Activated CD4-positive, alpha-beta T cell treated with anti-CD3 and anti-CD28 coated beads for 48 hours (primary cell): ENCODE results near the gene GRIPAP1.

ENCODE experiments used
- DNase-seq: peaks from one replicate; pipeline ENCODE4 v3.0.0-alpha.2; 2020

GRIPAP1 gene

GRCh38 chrX:48958635-48959094 lies 43.4 kb downstream of the GRIPAP1 start:
- peak; percentile 34 for DNase-seq

DNA sequence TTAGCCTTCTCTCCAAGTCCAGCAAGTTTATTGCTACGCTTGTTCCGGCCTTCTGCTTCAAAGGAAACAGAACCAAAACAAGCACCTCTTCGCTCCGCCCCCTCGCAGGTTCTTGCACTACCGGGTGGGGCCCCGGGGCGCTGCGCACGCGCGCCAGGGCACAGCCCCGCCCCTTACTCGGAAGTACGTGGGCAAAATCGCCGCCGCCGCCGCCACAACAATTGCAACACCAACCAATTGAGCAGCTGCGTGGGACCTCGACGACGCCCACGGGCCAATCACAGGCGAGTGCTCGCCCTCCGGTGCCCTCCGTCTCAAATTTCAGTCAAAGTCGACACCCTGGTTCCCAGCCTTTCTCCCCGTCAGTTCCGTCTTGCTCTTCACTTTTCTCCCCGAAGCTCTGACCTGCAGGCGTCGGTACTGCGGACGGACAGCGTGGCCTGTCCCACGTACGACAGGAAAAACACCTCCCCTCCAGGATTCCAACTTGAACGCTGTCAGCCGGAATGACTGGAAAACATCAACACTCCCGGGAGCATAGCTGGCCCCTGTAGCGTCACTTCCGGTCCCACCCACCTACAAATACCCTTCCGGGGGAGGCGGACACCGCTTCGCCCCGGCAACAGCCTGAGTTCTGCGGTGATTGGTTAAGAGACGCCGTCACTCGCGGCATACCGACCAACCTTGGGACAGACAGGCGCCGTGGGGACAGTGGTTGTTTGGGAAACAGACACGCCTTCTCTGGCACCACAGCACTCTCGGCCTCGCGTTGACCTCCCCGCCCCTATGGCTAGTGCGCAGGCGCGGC lies 44.0 kb downstream of the GRIPAP1 start:
- peak; percentile 93 for DNase-seq

DNA sequence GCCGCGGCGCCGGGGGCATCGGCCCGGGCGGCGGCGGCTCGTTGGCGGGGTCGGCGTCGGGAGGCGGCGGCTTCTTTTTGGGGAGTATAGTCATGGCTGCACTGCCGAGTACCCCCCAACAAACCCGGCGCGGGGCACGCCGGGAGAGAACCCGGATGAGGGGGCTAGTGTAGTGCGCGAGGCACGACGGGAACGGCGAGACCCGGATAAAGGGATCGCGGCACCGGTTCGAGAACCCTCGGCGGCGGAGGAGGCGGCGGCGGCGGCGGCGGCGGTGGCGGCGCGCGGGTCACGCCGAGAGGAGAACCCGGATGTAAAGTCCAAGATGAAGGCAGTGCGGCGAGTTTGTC lies 44.6 kb downstream of the GRIPAP1 start, which contains the start of gene OTUD5:
TSS of gene OTUD5 (minus strand) at position 131 of the 350 bp plus-strand sequence. CDS start at position 94, 37 bp downstream.
- peak; percentile 81 for DNase-seq

DNA sequence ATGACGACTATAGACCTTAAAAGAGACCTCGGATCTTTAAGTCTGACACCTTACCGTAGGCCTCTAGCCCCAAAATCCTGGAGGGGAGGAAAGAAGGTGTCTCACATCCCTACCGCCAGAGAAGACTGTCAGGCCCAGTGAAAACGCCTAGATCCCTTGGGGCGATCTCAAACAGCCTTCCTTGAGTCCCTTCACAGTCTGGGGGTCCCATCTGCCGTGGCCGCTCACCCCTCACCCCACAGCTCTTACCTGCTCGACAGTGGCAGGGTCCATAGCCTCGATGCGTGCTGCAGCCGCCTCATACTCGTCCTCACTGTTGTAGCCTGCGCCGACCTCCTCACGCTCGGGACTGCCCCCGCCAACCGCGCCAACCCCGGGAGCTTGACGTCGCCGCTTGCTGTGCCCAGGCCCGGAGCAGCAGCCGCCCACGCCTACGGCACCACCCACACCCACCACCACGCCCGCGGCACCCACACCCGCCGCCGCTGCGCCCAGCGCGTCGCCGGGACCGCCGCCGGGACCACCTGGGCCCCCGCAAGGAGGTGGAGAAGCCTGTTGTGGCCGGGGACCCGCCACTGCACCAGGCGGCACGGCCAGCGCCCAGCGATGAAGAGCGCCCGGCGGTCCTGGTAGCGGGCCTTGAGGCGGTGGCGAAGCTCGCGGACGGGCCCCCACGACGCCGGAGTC lies 45.2 kb downstream of the GRIPAP1 start:
- peak; percentile 63 for DNase-seq

DNA sequence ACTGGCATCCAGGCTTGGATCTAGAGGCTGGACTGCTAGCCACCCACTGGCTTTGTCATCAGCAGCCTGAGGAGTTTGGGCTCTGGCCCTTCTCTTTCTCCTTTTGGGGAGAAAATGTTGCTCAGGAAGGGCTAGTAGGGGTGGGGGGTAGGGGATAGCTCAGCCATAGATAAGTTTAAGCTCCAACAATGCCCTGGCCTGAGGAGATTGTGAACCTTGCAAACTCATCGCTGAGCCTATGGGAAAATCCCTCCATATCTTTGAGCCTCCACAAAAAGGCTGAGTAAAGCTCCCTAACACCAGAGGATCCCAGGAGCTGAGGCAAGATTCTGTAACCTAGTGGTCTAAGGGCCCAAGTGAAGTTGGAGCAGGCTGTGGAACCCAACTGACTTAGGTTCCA lies 53.5 kb downstream of the GRIPAP1 start:
- no peak for DNase-seq

GRCh38 chrX:48945517-48946348 lies 56.3 kb downstream of the GRIPAP1 start:
- peak; percentile 54 for DNase-seq

GRCh38 chrX:48942895-48943294 lies 59.2 kb downstream of the GRIPAP1 start:
- DNase-seq, result no peak

DNA sequence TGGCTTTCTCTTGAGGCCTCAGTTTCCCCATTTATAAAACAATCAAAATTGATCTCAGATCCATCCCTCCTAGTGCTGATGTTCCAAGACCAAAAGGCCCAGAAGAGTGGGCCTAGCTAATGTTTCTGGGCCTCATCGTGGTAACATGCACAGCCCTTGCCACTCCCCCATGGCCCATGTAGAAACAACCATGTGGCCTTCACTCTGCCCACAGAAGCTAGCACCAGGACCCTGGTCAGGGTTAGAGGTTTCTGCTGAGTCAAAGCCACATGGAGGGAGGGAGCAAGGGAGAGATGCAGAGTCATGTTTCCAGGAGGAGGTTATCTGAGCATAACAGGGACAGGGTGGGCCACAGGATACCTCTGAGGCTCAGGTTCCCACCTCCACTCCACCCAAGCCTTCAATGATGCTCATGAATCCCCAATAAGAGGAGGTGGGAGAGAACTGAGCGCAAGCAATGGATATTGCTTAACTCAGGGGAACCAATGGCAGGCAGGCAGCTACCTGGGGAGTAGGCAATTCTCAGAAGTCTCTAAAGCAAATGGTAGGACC lies 61.6 kb downstream of the GRIPAP1 start:
- no peak for DNase-seq

DNA sequence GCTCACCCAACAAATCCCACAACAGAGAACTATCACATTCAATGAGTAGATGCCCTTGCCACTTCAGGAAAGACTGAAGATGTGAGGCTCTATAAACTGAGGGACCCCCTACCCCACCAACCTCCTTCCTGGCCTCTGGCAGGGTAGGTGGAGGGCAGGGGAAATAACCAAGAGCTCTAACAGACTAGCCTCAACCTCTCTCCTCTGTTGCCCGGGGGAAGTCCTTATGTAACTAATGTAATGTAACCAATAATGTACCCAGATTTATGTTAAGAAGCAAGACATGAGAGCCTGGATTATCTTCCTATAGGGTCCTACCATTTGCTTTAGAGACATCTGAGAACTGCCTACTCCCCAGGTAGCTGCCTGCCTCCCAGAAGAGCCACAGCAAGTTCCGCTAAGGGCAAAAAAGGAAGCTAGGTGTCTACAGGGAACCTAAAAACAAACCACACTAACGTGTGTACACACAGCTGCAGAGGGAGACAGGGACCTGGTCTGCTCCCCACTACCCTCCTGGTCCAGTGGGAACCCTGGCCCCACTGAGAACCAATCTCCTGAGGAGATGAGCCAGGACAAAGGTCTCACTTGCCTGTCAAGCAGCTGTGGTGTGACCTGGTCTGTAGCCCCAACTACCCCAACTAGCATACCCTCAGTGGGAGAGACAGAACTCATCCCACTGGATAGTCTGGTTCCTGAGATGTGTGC lies 62.4 kb downstream of the GRIPAP1 start:
- no peak for DNase-seq

GRCh38 chrX:48938721-48939425 lies 63.2 kb downstream of the GRIPAP1 start:
- DNase-seq, result peak; percentile 84

- DNase-seq, result peak; percentile 92
Measured at GRCh38 chrX:48937054-48937907, 64.8 kb downstream of the GRIPAP1 start.

- no peak for DNase-seq
Measured at GRCh38 chrX:48936429-48937053, 65.5 kb downstream of the GRIPAP1 start.

DNA sequence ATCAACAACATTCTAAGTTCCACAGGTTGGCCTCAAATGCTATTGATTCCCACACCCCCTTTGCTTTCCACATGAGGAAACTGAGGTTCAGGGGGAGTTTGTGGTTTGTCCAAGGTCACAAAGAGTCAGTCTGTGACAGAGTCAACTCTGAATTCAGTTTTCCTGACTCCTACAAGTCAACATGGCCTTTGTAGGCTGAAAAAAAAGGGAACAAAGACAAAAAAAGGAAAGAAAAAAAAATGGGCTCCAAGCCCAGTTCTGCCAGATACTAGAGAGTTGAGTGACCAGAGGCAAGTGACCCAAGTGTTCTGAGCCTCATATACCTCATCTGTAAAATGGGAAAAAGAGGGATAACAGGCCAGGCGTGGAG lies 66.8 kb downstream of the GRIPAP1 start:
- no peak for DNase-seq

DNA sequence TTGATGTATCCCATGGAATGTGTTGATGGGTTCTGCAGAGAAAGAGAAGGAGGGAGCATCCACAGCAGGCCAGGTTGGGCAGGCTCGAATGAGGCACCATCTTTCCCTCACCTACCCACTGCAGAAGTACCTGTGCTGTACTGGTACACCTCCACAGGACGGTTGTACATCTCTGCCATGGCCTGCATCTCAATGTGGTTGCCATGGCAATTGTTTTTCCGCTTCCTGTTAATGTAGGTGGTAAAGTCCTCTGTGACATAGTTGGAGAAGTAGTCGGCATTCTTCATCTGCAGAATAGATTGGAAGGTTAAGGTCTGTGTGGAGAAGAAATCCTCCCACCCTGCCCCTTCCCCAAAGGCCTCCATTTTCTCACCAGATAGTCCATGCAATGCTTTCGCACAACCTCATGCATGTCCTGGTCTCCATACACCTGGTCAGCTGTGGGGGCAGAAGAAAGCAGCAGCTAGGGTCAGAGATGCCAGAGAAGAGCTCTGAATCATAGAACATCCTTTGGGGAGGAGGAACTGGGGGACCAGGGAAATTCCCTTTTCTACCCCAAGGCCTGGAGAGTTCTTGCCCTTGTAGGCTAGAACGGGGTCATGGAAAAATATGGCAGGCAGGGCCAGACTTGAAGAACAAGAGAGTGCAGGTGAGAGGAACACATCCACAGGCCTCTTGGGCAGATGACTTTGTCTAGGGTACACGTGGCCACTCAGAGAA lies 67.3 kb downstream of the GRIPAP1 start:
- DNase-seq, result peak; percentile 44

- DNase-seq, result peak; percentile 56
Measured at GRCh38 chrX:48933757-48934156, 68.3 kb downstream of the GRIPAP1 start.

GRCh38 chrX:48927736-48928382 lies 74.2 kb downstream of the GRIPAP1 start:
- no peak for DNase-seq

DNA sequence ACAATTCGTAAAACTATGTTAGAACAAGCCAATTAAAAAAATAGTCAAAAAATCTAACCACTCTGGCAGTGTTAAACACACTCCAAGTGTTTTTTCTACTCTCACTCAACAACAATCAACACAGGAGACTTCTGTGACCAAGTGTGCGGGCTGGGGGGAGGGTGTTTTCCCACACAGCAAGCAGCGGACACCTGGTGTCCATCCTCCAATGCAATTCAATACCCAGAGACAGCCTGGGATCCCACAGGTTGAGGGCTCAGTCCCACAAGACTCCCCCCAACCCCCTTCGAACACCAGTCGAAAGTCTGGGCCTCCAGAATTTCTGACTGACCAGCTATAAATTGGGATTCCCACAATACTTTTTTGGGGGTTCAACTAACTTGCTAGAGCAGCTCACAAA lies 74.9 kb downstream of the GRIPAP1 start:
- DNase-seq, result no peak

DNA sequence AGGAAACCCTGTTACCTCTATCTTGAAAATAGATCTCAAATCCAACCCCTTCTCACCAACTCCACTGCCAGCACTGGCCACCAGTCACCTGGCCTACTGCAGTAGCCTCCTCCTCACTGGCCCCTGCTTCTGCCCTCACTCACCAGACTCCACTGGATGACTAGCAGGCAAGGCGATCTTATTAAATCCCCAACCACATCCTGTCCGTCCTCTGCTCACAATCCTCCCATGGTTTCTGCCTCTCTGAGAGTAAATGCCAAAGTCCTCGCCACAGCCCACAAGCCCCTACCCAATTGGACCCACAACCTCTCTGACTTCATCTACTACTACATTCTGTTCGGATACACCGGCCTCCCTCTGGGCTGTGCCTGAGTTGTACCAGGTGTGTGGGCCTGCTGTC lies 77.8 kb downstream of the GRIPAP1 start:
- DNase-seq, result no peak

DNA sequence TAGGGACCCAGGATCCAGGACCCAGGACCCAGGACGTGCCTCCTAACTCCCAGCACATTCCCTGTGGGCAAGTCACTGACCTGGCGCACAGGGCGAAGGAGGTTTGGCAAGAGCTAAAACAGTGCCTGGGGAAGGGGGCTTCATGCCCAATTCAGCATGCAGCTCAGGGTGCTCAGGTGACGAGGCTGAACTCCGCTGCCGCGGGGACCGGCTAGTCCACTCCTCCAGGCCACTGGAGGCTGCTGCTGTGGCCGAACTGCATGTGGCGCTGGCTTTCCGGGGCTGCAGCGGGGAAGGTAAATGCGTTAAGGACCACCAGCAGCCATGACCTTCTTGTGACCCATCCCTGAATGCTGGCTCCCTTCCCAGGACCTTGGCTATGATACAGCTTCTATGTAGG lies 78.3 kb downstream of the GRIPAP1 start:
- no peak for DNase-seq
